Measurements from ENCODE around the gene SMAD7. TPM values are rescaled to one million over a fixed set of nuclear protein-coding genes. Genes with fewer than 3 reads are reported as not detected.

The SMAD7 gene
- total and polyA plus RNA-seq, 10 of the 15 experiments (the other 5 are each of a cell fraction or from before 2014, with no cell fraction given), result 1.3 to 22.5 (median 8.0) TPM

DNA sequence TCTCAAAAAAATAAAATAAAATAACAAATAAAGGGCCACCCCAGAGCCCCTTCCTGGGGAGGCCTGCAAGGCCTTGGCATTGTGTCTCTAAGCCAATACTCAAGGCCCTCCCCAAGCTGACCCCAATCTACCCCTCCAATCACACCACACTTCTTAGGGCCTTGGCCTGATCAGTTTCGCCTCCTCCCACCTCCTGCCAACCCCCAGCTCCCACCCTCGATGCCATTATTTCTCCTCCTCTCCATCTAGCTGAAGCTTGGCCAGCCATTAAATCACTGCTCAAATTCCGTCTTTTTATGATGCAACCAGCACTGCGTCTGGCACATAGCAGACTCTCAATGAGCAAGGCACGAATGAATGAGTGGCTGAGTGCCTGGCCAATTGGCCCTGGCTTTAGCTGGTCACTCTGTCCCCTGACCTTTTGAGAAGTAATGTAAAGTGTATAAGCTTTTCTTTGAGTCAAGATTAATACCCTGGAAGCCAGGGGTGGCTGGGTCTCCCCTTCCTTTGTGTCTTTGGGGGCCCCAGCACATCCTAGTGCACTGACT is 55.9 kb downstream of the SMAD7 start:
- Histone ChIP-seq H3K27me3 (replicated peaks in 1 of 2; ENCODE audit: control insufficient read depth in 2 of 2, insufficient read depth in 2 of 2, low read length in 1 of 2) (no peaks in the 10 kb centered on the region), H3K9ac (ENCODE audit: control insufficient read depth, insufficient read depth, low read length) (no peak overlapping the region), H4K20me1 (ENCODE audit: control insufficient read depth, insufficient read depth) (no peaks in the 10 kb centered on the region), H3K4me1 (ENCODE audit: control insufficient read depth, insufficient read depth, low read length) (peaks cover 13% of the 10 kb centered on the region), H3K27ac (ENCODE audit: control insufficient read depth, insufficient read depth) (no peak overlapping the region), H2AFZ (ENCODE audit: control insufficient read depth, low read depth, low read length) (no peak overlapping the region), H3K9me3 (replicated peaks; ENCODE audit: control insufficient read depth, insufficient read depth, low read length) (peaks cover 1% of the 10 kb centered on the region; the same call in 2 of the 3 replicates), H3K79me2 (ENCODE audit: control insufficient read depth, insufficient read depth, low read length) (no peaks in the 10 kb centered on the region), H3K36me3 (ENCODE audit: control insufficient read depth in 2 of 2, insufficient read depth in 2 of 2, low read length in 1 of 2) (no peaks in the 10 kb centered on the region), H3K4me2 (ENCODE audit: control insufficient read depth, insufficient read depth) (no peak overlapping the region), H3K4me3 (no peak overlapping the region)
- no peak for ATAC-seq
- intact Hi-C loops (cut with micrococcal nuclease; ENCODE audit: unreplicated experiment), result no loop called here
- no peak for DNase-seq (ENCODE audit: low read depth, low spot score)
- TF ChIP-seq POU2F2 (IDR thresholded peaks at IDR 0.05; ENCODE audit: borderline replicate concordance, low read depth, low read length) (no peak), GABPA (IDR thresholded peaks at IDR 0.05; ENCODE audit: low read depth) (no peak), CTCF (IDR thresholded peaks at IDR 0.05 in 2 of 3, conservative IDR thresholded peaks at IDR 0.05 in 1 of 3; ENCODE audit: control insufficient read depth in 2 of 3, extremely low read depth in 1 of 3, insufficient read depth in 1 of 3, low read depth in 3 of 3, low read length in 3 of 3) (no peak), ZBED1 (IDR thresholded peaks at IDR 0.05; ENCODE audit: borderline replicate concordance) (no peak), NR2C1 (IDR thresholded peaks at IDR 0.05) (no peak), YBX1 (IDR thresholded peaks at IDR 0.05) (no peak), SRF (IDR thresholded peaks at IDR 0.05; ENCODE audit: low read depth in 2 of 2, low read length in 2 of 2) (no peak), MTA3 (IDR thresholded peaks at IDR 0.05; ENCODE audit: borderline replicate concordance, low read length) (no peak), MYC (IDR thresholded peaks at IDR 0.05; ENCODE audit: insufficient read depth, insufficient read length, insufficient replicate concordance, low read length, severe bottlenecking) (no peak)
- TF ChIP-seq, protein P1, sequence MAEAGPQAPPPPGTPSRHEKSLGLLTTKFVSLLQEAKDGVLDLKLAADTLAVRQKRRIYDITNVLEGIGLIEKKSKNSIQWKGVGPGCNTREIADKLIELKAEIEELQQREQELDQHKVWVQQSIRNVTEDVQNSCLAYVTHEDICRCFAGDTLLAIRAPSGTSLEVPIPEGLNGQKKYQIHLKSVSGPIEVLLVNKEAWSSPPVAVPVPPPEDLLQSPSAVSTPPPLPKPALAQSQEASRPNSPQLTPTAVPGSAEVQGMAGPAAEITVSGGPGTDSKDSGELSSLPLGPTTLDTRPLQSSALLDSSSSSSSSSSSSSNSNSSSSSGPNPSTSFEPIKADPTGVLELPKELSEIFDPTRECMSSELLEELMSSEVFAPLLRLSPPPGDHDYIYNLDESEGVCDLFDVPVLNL (IDR thresholded peaks at IDR 0.05; ENCODE audit: low read depth, low read length), result no peak
- ChIA-PET RAD21 (ENCODE audit: unreplicated experiment) (no interaction called here), POLR2A (interaction anchor here (0.9 kb wide), 1 partner anchor 10 kb away, joined by 3 read pairs; no protein-coding TSS in a partner anchor), SMC1A (ENCODE audit: uncharacterized antibody, unreplicated experiment) (interaction anchor here (0.7 kb wide), 3 partner anchors 10 to 110 kb away, joined by 3 to 4 read pairs (median 3); no protein-coding TSS in a partner anchor), CTCF (interaction anchor here (0.7 kb wide), 1 partner anchor 293 kb away, joined by 3 read pairs; no protein-coding TSS in a partner anchor)
- WGBS (ENCODE audit: insufficient coverage, insufficient replicate concordance, low lambda C conversion rate, missing lambda C conversion rate), result 95% methylated on average over 5 of the region's 5 CpGs
- FAIRE-seq, result no peak
- BruUV-seq (replicated peaks), result no TSS peak
- in situ Hi-C loops (cut with MboI), result no loop called here
